K562 (cell line): ENCODE measurements around the gene PTPRT. TPM values are rescaled to one million over a fixed set of nuclear protein-coding genes. Genes with fewer than 3 reads are reported as not detected.

ENCODE experiments used
- ATAC-seq: fragments of 200-7000 bp; cut with Tn5 transposase; 3 replicates; pipeline ENCODE4 v1.9.1; 2020; ENCODE audit warnings: moderate library complexity
- BruUV-seq: library from RNA; stranded (reverse); fragments of 400-500 nt; replicated peaks from 2 replicates; lab custom pipeline; 2021; lab: Mats Ljungman, UMichigan
- CTCF ChIA-PET: fragments of 300-600 bp; formaldehyde crosslinking; extraction: SDS; loops from one replicate; lab custom pipeline; 2021; ENCODE audit warnings: low intra/inter-chr PET ratio; lab: Yijun Ruan, JAX
- POLR2A ChIA-PET: fragments of 300-600, 350-650 bp; sonication (Branson Sonifier 250); formaldehyde crosslinking; extraction: SDS; loops from one replicate; lab custom pipeline; 2021; ENCODE audit warnings: antibody characterized with exemption, inconsistent platforms; lab: Yijun Ruan, JAX
- DNase-seq, 4 experiments: peaks; one replicate each; pipeline versions ENCODE4 v3.0.0 to v3.0.0-alpha.2; 2011 to 2018; ENCODE audit warnings: low spot score in 3 of 4, mixed read lengths in 3 of 4; ENCODE audit errors: extremely low read depth in 1 of 4
- FAIRE-seq: peaks from 2 replicates; lab custom pipeline; 2011; peaks lifted over from hg19 to GRCh38; lab: Jason Lieb, UNC
- H2AFZ ChIP-seq: 2 replicates; pipeline ENCODE4 v1.6.0; 2011; ENCODE audit warnings: low read depth, low read length, control low read depth, inconsistent platforms
- H3K27ac ChIP-seq: fragments of 200-600 bp; 3 replicates; pipeline ENCODE4 v1.8.0; 2011; ENCODE audit warnings: low read depth, mild to moderate bottlenecking, control low read depth, inconsistent platforms, low read length, moderate library complexity, mixed read lengths; ENCODE audit errors: extremely low read depth
- H3K27me3 ChIP-seq, 2 experiments: fragments of 300-600 bp in 1 of 2; 2 replicates in 1 of 2; 3 replicates in 1 of 2; pipeline versions ENCODE4 v1.6.0 to v1.8.0; 2011; ENCODE audit warnings: inconsistent platforms in 2 of 2, low read length in 2 of 2, mild to moderate bottlenecking in 1 of 2, mixed read lengths in 1 of 2, moderate library complexity in 1 of 2; ENCODE audit not compliant: control insufficient read depth in 2 of 2, insufficient read depth in 2 of 2
- H3K36me3 ChIP-seq: fragments of 300-600 bp; 3 replicates; pipeline ENCODE4 v1.8.0; 2011; ENCODE audit warnings: mild to moderate bottlenecking, low read length, inconsistent platforms; ENCODE audit not compliant: control insufficient read depth, insufficient read depth
- H3K4me1 ChIP-seq, 2 experiments: fragments of 200-600 bp in 1 of 2; replicated peaks in 1 of 2; 2 replicates in 1 of 2; 3 replicates in 1 of 2; pipeline versions ENCODE4 v1.5.1 to v1.8.0; 2011; ENCODE audit warnings: inconsistent platforms in 2 of 2, low read length in 2 of 2, mild to moderate bottlenecking in 1 of 2, mixed read lengths in 1 of 2, moderate library complexity in 1 of 2; ENCODE audit not compliant: control insufficient read depth in 2 of 2, insufficient read depth in 2 of 2
- H3K4me2 ChIP-seq: 2 replicates; pipeline ENCODE4 v1.6.1; 2011; ENCODE audit warnings: low read length, control low read depth, inconsistent platforms, mixed read lengths; ENCODE audit not compliant: insufficient read depth
- H3K4me3 ChIP-seq: fragments of 200-600 bp; sonication (generic), shearing (Covaris generic); 2 replicates; pipeline ENCODE4 v1.5.1; 2016; ENCODE audit warnings: control low read depth, inconsistent platforms
- H3K79me2 ChIP-seq: fragments of 200-600 bp; 3 replicates; pipeline ENCODE4 v1.8.0; 2011; ENCODE audit warnings: low read length, inconsistent platforms; ENCODE audit not compliant: control insufficient read depth, insufficient read depth
- H3K9ac ChIP-seq, 2 experiments: 2 replicates each; pipeline versions ENCODE4 v1.6.0 to v1.6.1; 2011; ENCODE audit warnings: low read depth in 2 of 2, low read length in 2 of 2, control low read depth in 1 of 2, inconsistent platforms in 1 of 2, mild to moderate bottlenecking in 1 of 2, mixed read lengths in 1 of 2; ENCODE audit not compliant: insufficient read depth in 1 of 2
- H3K9me1 ChIP-seq: one replicate; pipeline ENCODE4 v1.6.0; 2011; ENCODE audit warnings: inconsistent platforms, mild to moderate bottlenecking, low read length, moderate library complexity; ENCODE audit not compliant: control insufficient read depth, insufficient read depth
- H3K9me3 ChIP-seq: replicated peaks from 2 replicates; pipeline ENCODE4 v1.5.1; 2011; ENCODE audit warnings: low read depth, low read length, inconsistent platforms; ENCODE audit not compliant: control insufficient read depth, insufficient read depth
- H4K20me1 ChIP-seq: replicated peaks from 2 replicates; pipeline ENCODE4 v1.6.1; 2011; ENCODE audit warnings: low read length, inconsistent platforms, mixed read lengths; ENCODE audit not compliant: control insufficient read depth, insufficient read depth
- BRF1 ChIP-seq: IDR thresholded peaks from 3 replicates; pipeline ENCODE4 v1.6.1; 2011; ENCODE audit warnings: borderline replicate concordance, mild to moderate bottlenecking; ENCODE audit not compliant: insufficient read length; ENCODE audit errors: extremely low read depth
- FOXJ2 ChIP-seq: fragments of 200-800 bp; sonication (Bioruptor generic); IDR thresholded peaks from 2 replicates; pipeline ENCODE4 v1.6.1; 2016; ENCODE audit warnings: missing genetic modification characterization, missing compliant biosample characterization
- HNRNPLL ChIP-seq: fragments of 200-400 bp; formaldehyde crosslinking; IDR thresholded peaks from 2 replicates; pipeline ENCODE4 v1.6.1; 2017; ENCODE audit warnings: low read length, low read depth, mild to moderate bottlenecking; ENCODE audit not compliant: poor library complexity, severe bottlenecking
- MYNN ChIP-seq, 2 experiments: sonication (generic); formaldehyde crosslinking in 1 of 2; IDR thresholded peaks; 2 replicates each; pipeline versions ENCODE4 v1.5.0 to v1.6.1; 2016 to 2020; ENCODE audit warnings: antibody characterized with exemption in 1 of 2, missing genetic modification reagents in 1 of 2
- NFE2 ChIP-seq: IDR thresholded peaks from 2 replicates; pipeline ENCODE4 v1.6.1; 2014; ENCODE audit warnings: antibody characterized with exemption, low read depth
- ZNF274 ChIP-seq: IDR thresholded peaks from 2 replicates; pipeline ENCODE4 v1.6.1; 2011; ENCODE audit warnings: low read depth, mild to moderate bottlenecking, low read length, moderate library complexity, borderline replicate concordance
- WGBS: fragments of 100-300 bp; shearing (Covaris generic); methylation state at CpG from one replicate; pipeline ENCODE4 v1.1.6; 2016; ENCODE audit warnings: low coverage, mixed read lengths; ENCODE audit not compliant: insufficient coverage; ENCODE audit errors: missing lambda C conversion rate; 5-methylcytosine and 5-hydroxymethylcytosine counted together
- in situ Hi-C: fragments of 300-500 bp; cut with MboI; formaldehyde crosslinking; loops from 4 replicates; pipeline ENCODE4 v1.15.0; 2018; ENCODE audit warnings: inconsistent platforms, mixed read lengths
- intact Hi-C: fragments of 100-400 bp; cut with micrococcal nuclease; formaldehyde crosslinking; loops from 2 replicates; pipeline ENCODE4 v1.14.2; 2022
- polyA plus RNA-seq, 8 experiments: library from polyadenylated mRNA; depleted of rRNA in 4 of 8; stranded (reverse) in 5 of 8; unstranded in 3 of 8; fragments of >200 nt; fragmentation: Nextera tagmentation in 2 of 8; fragmentation: Illumina TruSeq in 1 of 8; extraction: Ambion mirVana in 2 of 8; extraction: Trizol in 1 of 8; gene quantifications; 2 replicates each; pipeline versions ENCODE4 v1.2.1 to v1.2.3, GENCODE V29; 2011 to 2014; ENCODE audit warnings: inconsistent platforms in 1 of 8, missing spikeins in 1 of 8
- total RNA-seq, 7 experiments: library from RNA; depleted of rRNA in 6 of 7; stranded (reverse); fragments of >200 nt in 6 of 7; fragmentation: Illumina TruSeq in 2 of 7; extraction: Trizol in 2 of 7; gene quantifications; 2 replicates each; pipeline versions ENCODE4 v1.2.1 to v1.2.3, GENCODE V29; 2011 to 2021; ENCODE audit warnings: low replicate concordance in 1 of 7
- TF ChIP-seq, protein P1 (sequence below): fragments of 200-400 bp; formaldehyde crosslinking; IDR thresholded peaks from 2 replicates; pipeline ENCODE4 v1.6.1; 2017; ENCODE audit warnings: mild to moderate bottlenecking, low read depth, low read length, moderate library complexity

The PTPRT gene
- total and polyA plus RNA-seq, 9 of the 15 experiments (the other 6 are each of a cell fraction or from before 2014, with no cell fraction given), result not detected

DNA sequence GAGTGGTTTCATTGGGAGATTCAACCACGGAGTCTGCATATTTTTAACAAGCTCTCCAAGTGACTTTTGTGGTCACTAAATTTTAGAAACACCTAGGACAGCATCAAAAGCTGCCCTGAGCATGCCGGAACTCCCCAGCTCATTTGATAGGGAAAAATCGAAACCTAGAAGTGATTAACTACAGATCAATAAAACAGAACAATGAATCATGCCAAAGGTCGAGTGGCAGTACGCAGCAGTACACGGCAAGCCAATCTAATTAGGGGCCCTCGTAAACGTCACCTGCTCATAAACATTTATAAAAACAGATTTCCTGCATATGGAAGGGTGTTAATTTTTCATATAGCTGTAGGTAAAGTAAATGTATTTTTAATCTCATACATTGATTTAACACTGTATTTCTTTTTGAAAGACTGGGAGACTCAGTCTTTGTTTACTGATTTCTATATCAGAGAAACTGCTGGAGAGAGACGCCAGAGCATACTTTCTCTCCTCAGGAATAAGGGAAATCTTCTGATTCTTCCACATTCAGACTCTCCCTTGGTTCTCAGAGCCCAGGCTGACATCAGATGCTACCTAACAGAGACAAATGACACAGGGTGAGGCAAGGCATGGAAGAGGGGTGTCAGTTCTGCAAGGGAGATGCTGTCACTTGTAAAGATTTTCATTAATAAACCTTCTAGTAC, 232.5 kb downstream of the PTPRT start:
- no peak overlapping the region for H3K4me2 ChIP-seq
- POLR2A ChIA-PET, result no interaction called here
- no peak for DNase-seq
- under 1% methylated on average over 9 of the region's 9 CpGs for WGBS
- H3K36me3 ChIP-seq, result no peaks in the 10 kb centered on the region
- no peaks in the 10 kb centered on the region for H3K4me1 ChIP-seq
- H3K27ac ChIP-seq, result no peak overlapping the region
- TF ChIP-seq BRF1 (no peak), NFE2 (no peak), MYNN (IDR thresholded peaks at IDR 0.05) (no peak), MYNN (CRISPR knock-in tag; IDR thresholded peaks at IDR 0.05) (no peak), HNRNPLL (no peak), ZNF274 (no peak), FOXJ2 (tag) (no peak)
- TF ChIP-seq, protein P1, sequence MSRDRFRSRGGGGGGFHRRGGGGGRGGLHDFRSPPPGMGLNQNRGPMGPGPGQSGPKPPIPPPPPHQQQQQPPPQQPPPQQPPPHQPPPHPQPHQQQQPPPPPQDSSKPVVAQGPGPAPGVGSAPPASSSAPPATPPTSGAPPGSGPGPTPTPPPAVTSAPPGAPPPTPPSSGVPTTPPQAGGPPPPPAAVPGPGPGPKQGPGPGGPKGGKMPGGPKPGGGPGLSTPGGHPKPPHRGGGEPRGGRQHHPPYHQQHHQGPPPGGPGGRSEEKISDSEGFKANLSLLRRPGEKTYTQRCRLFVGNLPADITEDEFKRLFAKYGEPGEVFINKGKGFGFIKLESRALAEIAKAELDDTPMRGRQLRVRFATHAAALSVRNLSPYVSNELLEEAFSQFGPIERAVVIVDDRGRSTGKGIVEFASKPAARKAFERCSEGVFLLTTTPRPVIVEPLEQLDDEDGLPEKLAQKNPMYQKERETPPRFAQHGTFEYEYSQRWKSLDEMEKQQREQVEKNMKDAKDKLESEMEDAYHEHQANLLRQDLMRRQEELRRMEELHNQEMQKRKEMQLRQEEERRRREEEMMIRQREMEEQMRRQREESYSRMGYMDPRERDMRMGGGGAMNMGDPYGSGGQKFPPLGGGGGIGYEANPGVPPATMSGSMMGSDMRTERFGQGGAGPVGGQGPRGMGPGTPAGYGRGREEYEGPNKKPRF, result no peak
- TF ChIP-seq, all 486 proteins: peak for 0
- no peaks in the 10 kb centered on the region for H3K79me2 ChIP-seq
- ATAC-seq (no peak), FAIRE-seq (no peak)
- no peak overlapping the region for H3K4me3 ChIP-seq
- in situ Hi-C loops (no loop called here), intact Hi-C loops (no loop called here)
- no peaks in the 10 kb centered on the region for H4K20me1 ChIP-seq
- H2AFZ ChIP-seq, result no peak overlapping the region
- no peaks in the 10 kb centered on the region for H3K9me1 ChIP-seq
- CTCF ChIA-PET, result no interaction called here
- no peak overlapping the region for H3K9ac ChIP-seq
- no peaks in the 10 kb centered on the region for H3K9me3 ChIP-seq
- BruUV-seq, result no TSS peak
- H3K27me3 ChIP-seq, result no peaks in the 10 kb centered on the region
